Adipose tissue (tissue), 3 donors: Measurements from ENCODE around the gene VIT. TPM values are rescaled to one million over a fixed set of nuclear protein-coding genes. Genes with fewer than 3 reads are reported as not detected.

Source experiments
- H3K27ac ChIP-seq: one replicate; pipeline ENCODE4 v1.5.1; 2013; ENCODE audit warnings: low read depth, low read length
- WGBS, 3 donors: extraction: QIAGEN DNeasy Blood & Tissue Kit; methylation state at CpG; one replicate each; pipeline ENCODE4 v1.1.7; 2013; 5-methylcytosine and 5-hydroxymethylcytosine counted together
- polyA plus RNA-seq, 3 donors: library from polyadenylated mRNA; stranded (reverse); fragments of 200-250 nt; gene quantifications; one replicate each; pipeline ENCODE4 v1.2.3, GENCODE V29; 2013
- donor health status: healthy with polysubstance abuse.
- donor health status: Bipolar disorder and iron deficiency.
- donor health status: healthy.

Gene VIT
- polyA plus RNA-seq = 10 to 100 TPM in 2 of 3 donors, 1 to 10 TPM in 1; 1.2 to 23.6 (median 10.2) TPM

- 40 to 49% (median 41%) methylated on average over 2 of the region's 2 CpGs for WGBS, 3 donors
- no peak within 1 kb of the TSS for H3K27ac ChIP-seq
Measured at GRCh38 chr2:36696533-36696932, at the start of gene VIT. Gene VIT, plus strand, starts transcription at chr2:36696707. Its CDS starts 19,664 bp downstream, at chr2:36716371.

- H3K27ac ChIP-seq = no peak overlapping the region
- whole genome bisulfite sequencing, 3 donors = 65 to 85% (median 76%) methylated on average over 4 of the region's 4 CpGs
Measured at GRCh38 chr2:36650031-36650829, 46.3 kb upstream of the VIT start.

- H3K27ac ChIP-seq = no peak overlapping the region
- WGBS, 3 donors = 73 to 92% (median 91%) methylated on average over 5 of the region's 5 CpGs
Measured at GRCh38 chr2:36653155-36653554, 43.4 kb upstream of the VIT start.

GRCh38 chr2:36653967-36654694 is 42.4 kb upstream of the VIT start:
- no peak overlapping the region for H3K27ac ChIP-seq
- 52 to 84% (median 77%) methylated on average over 2 of the region's 2 CpGs for WGBS, 3 donors

- WGBS, 3 donors = 41 to 85% (median 56%) methylated on average over 4 of the region's 4 CpGs
- H3K27ac ChIP-seq = no peak overlapping the region
Measured at GRCh38 chr2:36655453-36655852, 41.1 kb upstream of the VIT start.

GRCh38 chr2:36657703-36658102 is 38.8 kb upstream of the VIT start:
- 70 to 85% (median 81%) methylated on average over 1 of the region's 1 CpG for WGBS, 3 donors
- H3K27ac ChIP-seq = no peak overlapping the region

GRCh38 chr2:36658277-36658748 is 38.2 kb upstream of the VIT start:
- WGBS, 3 donors = 27 to 76% (median 63%) methylated on average over 1 of the region's 1 CpG
- H3K27ac ChIP-seq = no peak overlapping the region

GRCh38 chr2:36659218-36659617 is 37.3 kb upstream of the VIT start:
- WGBS, 3 donors = 96 to 100% (median 99%) methylated on average over 2 of the region's 2 CpGs
- H3K27ac ChIP-seq = no peak overlapping the region

- H3K27ac ChIP-seq = no peak overlapping the region
Measured at GRCh38 chr2:36659872-36660312, 36.6 kb upstream of the VIT start.

GRCh38 chr2:36662638-36663037 is 33.9 kb upstream of the VIT start:
- 76 to 96% (median 94%) methylated on average over 8 of the region's 8 CpGs for WGBS, 3 donors

GRCh38 chr2:36663295-36663694 is 33.2 kb upstream of the VIT start:
- H3K27ac ChIP-seq = no peak overlapping the region
- 64 to 86% (median 84%) methylated on average over 2 of the region's 2 CpGs for WGBS, 3 donors

More at GRCh38 chr2:36662638-36663037, 33.9 kb upstream of the VIT start:
- no peak overlapping the region for H3K27ac ChIP-seq

- H3K27ac ChIP-seq = no peak overlapping the region
Measured at GRCh38 chr2:36663851-36664695, 32.4 kb upstream of the VIT start.

GRCh38 chr2:36664696-36665076 is 31.8 kb upstream of the VIT start:
- H3K27ac ChIP-seq = no peak overlapping the region
- 36 to 64% (median 39%) methylated on average over 1 of the region's 1 CpG for WGBS, 3 donors

More at GRCh38 chr2:36663851-36664695, 32.4 kb upstream of the VIT start:
- WGBS, 3 donors = 29 to 44% (median 38%) methylated on average over 12 of the region's 12 CpGs

- 64 to 72% (median 64%) methylated on average over 9 of the region's 9 CpGs for WGBS, 3 donors
- H3K27ac ChIP-seq = no peak overlapping the region
Measured at GRCh38 chr2:36667931-36668330, 28.6 kb upstream of the VIT start.

GRCh38 chr2:36670881-36671595 is 25.5 kb upstream of the VIT start:
- 75 to 85% (median 77%) methylated on average over 6 of the region's 6 CpGs for WGBS, 3 donors
- H3K27ac ChIP-seq = no peak overlapping the region

- H3K27ac ChIP-seq = no peak overlapping the region
- 82 to 99% (median 97%) methylated on average over 2 of the region's 2 CpGs for WGBS, 3 donors
Measured at GRCh38 chr2:36671731-36672130, 24.8 kb upstream of the VIT start.

GRCh38 chr2:36672199-36672598 is 24.3 kb upstream of the VIT start:
- no peak overlapping the region for H3K27ac ChIP-seq
- 38 to 54% (median 50%) methylated on average over 1 of the region's 1 CpG for WGBS, 3 donors
